GM21528 (cell line): ENCODE data around the gene GRM8.

Source experiments
- ATAC-seq: cut with Tn5 transposase; IDR thresholded peaks from one replicate; pipeline ENCODE4 v1.9.1; 2021; ENCODE audit warnings: mild to moderate bottlenecking, moderate library complexity; ENCODE audit not compliant: unreplicated experiment, low FRiP score

GRM8 gene

DNA sequence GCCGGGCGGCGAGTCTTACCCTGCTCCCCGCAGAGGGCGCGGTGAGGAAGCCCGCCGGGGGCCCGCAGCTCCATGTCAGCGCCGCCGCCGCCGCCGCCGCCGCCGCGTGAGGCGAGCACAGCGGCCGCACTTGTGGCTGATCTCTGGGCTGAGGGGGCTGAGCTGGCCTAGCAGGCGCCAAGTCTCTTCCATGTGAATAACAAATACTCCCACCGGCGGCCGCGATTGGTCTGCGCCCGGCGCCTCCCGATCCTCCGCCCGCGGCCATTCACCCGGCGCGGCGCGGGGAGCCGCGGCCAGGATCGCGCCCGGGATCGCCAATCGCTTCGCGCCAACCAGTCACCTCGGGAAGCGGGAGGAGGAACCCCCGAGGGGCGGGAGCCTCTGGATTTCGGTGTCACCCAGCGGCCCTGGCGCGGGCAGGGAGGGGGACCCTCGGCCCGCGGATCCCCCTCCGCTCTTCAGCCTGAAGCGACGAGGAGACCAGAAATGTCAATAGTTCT lies at the start of gene GRM8:
GRM8 (minus strand) TSS at position 164 of the 503 bp plus-strand sequence.
- peak; percentile 16 for ATAC-seq

DNA sequence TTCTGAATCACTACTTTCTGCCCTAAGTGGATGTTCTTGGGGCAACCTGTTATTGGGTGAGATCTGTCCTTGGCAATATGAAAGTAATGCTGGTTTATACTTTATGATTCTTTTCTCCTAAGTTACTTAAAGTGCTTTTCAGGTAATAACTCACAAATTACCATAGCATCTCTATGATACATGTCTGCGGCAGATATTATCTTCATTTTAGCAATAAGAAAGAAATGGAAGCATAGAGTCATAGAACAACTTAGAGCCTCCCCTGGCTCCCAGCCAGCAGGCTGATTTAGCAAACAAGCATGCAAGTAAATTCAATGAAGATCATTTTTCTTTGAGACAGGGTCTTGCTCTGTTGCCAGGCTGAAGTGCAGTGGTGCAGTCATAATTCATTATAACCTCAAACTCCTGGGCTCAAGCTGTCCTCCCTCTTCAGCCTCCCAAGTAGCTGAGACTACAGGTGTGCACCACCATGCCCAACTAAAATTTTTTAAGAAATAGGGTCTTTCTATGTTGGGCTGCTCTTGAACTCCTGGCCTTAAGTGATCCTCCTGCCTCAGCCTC lies 38.1 kb upstream of the GRM8 start:
- no peak for ATAC-seq

DNA sequence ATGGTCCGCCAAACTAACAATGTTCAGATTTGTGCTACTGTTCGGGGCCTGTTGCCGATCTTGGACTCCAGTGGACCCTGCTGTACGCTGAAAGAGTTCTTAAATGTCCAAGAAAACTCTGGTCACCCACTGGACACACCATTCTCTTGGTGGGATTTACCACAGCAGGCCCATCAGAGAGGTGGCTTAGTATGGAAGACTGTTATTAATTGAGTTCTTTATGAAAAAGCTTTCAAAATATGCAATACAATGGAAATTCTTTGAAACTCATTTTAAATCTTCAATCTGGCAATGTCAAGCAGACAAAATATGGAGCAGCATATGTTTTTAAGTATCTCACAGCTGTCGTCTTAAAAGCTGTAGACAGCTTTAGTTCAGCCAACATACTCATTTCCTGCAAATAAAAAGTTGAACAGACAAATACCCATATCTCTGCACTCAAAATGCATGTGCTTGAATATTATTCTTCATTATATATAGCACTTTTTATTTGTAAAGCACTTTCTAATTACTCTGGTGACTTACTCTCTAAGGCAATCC lies 37.4 kb upstream of the GRM8 start:
- ATAC-seq, result no peak

DNA sequence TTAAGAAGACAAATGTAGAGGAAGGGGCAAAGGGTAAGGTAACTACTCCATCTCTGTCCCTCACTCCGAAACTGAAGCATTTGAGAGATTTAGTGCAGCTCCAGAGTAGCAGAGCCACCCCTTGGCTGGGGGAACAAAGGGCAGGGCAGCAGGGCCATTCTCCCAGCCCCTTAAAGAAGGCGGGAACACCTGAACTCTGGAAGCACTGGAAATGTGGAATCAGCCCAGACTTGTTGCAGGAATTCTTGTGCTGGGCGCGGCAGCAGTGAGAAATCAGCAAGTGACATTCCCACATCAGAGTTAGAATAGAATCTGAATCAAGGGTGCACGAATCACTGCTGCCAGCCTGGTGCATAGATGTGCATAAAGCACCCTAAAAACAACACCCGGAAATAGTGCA lies 34.4 kb upstream of the GRM8 start:
- no peak for ATAC-seq

DNA sequence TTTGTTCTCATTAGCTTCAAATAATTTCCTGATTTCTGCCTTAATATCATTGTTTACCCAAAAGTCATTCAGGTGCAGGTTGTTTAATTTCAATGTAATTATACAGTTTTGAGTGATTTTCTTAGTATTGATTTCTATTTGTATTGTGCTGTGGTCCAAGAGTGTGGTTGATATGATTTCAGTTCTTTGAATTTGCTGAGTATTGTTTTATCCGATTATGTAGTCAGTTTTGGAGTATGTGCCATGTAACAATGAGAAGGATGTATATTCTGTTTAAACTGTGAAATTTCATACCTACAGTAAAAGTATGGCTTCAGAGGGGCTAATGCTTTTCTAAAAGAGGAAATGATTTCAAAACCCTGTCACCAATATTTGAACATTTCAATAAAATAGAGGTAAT lies 17.4 kb upstream of the GRM8 start:
- no peak for ATAC-seq

DNA sequence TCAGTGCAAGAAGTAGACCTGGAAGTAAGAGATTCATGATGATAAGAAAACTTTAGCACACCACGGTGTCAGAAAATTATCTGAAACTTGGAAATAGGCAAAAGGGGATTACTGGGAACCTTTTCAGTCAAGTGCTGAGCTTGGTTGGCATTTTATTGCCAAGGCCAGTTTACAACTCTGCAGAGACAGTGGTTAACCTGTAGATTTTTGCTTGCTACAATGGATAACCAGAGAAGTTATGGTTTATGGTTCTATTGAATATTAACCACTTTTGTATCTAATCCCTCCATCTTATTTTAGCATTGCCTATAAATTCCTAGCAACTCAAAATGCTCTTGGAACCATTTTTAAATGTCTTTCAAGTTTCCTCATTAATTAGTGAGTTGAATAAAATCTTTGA lies 13.3 kb upstream of the GRM8 start:
- ATAC-seq, result no peak

DNA sequence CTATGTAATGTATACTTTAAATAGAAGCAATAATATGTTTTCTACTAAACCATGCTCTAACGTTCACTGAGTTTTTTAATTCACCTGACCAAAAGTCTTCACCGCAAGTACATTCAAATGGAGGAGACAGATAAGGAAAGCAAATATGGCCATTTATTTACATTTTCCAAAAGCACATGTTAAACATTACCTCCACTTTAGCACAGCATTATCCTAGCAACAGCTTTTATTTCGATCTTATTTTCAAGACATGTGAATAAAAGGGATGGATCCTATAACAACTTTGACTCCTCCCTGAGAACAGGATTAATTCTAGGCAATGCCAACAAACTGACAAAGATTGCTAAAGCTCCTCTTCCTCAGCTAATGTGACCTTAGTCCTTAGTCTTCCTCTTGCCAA lies 11.5 kb upstream of the GRM8 start:
- ATAC-seq, result no peak

DNA sequence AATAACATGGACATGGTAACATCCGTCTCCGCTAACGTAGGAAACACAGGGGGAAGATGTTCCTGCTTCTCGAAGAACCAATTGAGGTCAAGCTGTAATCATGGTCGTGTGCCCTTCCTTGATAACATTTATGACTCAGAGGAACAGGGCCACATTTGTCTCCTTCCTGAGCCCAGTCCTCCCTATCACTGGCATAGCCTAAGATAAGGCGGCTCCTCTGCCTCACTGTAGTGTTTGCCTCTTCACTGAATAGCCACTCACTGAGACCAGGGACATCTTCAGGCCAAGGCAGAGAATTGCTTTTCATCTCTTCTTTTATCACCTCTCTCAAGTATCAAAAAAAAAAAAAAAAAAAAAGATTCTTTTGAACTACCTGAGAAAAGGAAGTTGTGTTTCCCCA lies 5.4 kb upstream of the GRM8 start:
- no peak for ATAC-seq

DNA sequence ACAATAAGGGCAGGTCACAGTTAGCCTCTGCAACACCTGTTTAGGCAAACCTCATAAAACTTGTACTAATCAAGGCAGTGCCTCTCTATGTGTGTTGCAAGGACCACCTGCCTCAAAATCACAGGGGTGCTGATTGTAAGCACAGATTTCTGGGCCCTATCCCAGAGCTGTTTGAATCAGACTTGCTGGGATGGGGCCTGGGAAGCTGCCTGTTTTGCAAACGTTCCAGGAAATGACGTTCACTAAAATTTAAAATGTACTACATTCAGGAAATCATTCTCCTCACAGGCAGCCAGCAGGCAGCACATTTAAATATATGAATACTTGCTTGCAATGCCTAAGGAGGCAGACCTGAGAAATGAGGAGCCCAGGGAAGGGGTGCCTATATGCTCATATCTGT lies 4.3 kb upstream of the GRM8 start:
- ATAC-seq, result no peak

DNA sequence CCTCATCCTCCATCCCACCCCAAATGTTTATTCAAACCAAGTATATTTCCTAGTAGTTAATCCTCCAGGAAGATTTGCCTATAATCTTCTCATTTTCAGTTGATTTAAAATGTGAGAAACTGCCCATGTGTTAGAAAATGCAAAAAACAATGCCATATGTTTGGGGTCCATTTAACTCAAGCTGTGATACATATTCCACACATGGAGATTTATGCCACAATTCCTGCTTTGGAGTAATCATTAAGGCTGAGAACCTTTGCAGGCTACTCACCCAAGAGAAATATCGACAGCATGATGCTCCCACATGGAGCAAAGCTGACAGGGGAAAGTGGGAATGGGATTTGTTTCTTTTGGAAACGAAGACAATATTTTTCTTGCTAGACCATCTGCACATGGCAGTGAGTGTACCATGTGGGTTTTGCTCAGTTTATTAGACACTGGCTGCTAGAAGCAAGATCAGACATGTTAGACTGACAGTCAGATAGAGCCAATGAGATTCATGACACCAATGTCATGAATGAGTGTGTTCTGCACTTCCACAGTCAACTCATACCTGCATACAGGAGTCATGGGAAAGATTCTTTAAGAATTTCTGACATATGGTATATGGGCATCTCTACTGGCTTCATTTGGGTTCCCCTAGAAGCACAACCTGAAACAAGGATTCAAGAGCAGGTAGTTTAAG lies 3.4 kb upstream of the GRM8 start:
- ATAC-seq, result no peak

DNA sequence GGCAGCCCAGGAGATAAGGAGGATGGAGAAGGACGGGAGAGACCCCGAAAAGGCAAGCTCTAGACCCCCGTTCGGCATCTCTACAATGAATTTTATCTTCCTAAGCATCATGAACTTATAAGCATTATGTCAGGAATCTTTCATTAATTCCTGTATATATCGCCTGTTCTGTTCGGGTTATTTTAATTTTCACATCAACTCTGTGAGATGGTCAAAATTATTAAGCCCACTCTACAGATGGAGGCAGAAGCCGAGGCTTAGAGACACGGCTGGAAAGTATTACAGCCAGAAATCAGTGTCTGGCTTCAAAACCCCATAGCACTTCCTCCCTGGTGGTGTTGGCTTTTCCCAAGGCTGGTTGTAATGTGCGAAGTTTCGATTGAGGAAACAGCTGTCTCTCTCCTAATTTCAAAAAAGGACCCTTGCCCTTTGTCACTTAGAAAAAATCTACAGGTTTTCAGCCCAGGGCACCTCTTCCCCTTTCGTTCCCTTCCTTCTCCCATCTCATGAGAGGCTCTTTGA lies 1.5 kb upstream of the GRM8 start:
- ATAC-seq, result no peak

DNA sequence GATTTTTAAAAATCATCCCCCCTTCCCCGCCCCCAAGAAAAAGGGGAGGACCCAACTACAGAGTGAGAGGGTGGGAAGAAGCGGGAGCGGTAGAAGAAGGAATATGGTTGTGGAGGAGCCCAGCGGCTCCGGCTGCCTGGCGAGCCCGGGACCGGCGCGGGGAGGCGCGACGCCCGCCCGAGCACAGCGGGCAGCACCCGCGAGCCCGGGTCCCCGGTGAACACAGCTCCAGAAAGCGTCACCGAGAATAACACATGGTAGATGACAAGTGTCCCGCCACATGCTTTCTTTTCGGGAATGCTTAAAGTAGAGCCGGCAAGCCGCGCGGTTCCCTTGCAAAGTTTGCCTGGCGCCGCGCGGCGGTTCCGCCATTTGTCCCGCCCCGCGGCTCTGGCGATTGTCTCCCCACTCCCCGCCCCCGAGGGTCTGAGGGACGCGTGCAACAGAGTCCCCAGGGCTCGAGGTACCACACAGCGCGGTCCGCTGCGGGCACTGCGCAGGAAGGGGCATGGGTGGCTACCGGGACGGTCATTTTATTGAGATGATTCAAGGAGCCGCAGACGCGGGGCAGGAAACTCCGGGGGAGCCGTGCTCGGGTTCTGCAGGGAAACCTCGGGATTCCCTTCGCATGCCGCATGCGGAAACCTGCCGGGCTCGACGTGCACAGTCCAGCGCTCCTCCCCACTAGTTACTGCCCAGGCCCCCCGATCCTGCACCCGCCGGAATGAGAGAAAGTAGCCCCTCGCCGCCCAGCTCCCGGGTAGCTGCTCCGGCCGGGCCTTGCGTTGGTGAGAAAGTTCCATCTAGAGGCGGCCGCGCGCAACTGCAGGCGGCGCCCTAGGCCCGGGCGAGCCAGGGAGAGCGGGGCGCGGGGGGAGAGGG lies 781 bp upstream of the GRM8 start:
- peak; percentile 89 for ATAC-seq

DNA sequence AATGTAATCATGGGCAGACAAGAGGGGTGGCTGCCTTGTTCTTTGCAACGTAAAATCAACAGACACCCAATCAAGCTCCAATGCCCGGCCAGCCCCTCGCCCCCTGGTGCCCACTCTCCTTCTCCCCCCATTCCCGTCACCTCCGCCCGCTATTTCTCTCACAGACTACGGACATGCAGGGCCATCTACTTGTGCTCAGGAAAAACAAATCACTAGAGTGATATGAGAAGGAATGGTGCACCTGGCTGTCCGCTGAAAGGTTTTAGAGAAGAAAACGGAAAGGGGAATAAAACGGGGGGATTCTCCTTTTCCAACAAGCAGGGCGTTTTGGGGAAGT lies 396 bp downstream of the GRM8 start:
- no peak for ATAC-seq

DNA sequence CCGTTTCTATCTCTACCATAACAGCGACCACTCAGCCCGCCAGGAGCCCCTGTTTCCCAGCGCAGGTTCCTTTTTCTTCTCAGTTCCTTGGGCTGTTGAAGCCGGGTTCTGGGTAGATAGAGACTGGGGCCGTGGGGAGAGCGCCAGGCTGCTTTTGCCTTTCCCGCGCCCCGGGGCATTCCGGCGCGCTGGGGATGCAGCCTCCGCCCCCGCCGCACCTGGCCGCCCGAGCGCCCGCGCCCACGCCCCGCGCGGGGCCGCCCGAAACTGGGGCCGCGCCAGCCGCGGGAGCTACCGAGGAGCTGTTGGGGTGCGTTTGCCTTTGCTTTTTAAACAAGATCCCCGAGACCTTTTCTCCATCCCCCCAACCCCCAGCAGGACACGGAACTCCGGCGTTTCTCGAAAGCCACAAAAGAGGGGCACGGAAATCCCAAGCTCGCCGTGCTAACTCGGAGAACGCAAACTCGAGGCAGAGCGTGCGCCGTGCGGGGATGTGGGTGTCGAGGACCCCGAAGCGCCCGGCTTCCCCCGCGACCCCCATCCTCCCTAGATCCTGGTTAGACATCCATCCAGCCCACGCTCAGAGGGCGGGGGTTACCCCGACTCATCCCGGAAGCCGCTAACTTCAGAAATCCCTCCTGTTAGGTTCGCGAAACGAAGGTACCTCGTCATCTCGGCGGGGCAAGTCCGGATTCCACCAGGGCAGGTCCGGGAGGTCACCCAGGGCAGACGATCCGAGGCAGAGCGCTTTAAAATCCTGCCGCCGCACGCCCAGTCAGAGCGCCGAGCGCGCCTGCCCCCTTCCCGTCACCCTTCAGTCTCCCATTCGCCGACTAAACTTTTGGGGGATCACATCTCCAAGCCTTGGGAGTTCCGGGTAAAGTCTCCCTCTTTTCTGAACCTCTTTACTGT lies 1.0 kb downstream of the GRM8 start:
- ATAC-seq, result no peak

DNA sequence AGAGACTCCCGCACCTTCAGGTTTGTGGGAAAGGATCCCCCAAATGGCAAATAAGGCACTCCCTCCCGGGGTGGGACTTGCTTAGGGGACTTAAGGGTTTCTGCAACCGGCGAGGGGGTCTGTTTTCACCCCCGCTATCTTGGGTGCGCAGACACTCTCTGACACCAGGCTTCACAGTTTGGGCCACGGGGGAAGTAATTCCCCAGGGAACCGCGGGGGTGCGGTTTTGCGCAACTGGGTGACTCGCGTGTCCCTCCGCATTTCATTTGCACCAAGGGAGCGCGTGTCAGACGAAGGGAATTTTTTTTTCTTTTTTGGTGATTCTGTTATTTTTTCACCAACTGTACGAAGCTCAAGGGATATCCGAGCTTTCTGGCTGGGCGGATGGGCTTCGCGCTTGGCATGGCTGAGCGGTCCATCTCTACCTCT lies 1.7 kb downstream of the GRM8 start:
- ATAC-seq, result no peak

DNA sequence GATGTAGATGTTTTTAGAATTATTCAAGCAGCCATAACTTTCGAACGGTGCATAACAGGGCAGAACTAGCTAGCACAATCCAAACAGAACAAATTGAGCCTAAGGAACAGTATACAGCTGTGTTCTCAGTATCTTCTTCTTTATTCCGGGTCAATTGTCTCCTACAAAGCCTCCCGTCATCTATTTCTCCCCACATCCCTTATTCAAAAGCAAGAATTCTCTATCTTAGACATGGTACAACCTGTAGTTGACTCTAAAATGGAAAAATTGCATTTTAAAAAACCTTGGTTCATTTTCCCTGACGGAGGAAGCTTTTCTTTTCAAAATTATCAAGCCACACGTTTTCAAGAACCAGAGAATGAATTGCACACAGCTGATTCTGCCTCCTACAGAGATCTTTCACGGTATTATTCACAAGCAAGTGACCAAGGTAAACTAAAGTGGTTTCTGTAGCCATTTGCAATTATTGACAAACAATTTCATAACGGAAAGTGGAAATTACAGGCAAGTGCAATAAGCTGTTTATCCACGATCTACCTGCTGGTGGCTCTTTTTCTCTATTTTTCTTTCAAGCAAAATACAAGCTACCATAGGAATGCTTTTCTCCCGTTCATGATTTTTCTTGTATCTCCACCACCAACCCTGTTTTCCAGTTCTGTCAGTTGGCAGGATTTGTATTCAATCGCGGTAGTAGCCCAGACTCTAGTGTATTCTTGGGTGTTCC lies 2.3 kb downstream of the GRM8 start:
- no peak for ATAC-seq

DNA sequence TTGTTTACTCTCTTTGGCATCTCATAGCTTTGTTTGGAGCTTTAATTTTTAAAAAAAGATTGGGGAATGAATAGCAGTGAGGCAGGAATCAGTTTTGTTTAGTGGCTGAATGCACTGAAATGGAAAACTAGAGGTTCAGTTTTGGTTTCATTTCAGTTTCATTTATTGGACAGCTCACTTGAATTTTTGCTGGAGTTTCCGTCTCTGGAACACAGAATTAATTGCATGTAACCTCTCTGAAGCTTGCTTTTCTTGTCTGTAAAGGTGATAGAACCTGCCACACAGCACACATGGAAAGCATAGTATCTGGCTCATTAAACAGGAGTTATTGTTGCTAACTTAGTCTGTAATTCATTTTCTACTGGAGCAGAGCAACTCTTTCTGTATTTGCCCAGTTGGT lies 7.1 kb downstream of the GRM8 start:
- no peak for ATAC-seq

DNA sequence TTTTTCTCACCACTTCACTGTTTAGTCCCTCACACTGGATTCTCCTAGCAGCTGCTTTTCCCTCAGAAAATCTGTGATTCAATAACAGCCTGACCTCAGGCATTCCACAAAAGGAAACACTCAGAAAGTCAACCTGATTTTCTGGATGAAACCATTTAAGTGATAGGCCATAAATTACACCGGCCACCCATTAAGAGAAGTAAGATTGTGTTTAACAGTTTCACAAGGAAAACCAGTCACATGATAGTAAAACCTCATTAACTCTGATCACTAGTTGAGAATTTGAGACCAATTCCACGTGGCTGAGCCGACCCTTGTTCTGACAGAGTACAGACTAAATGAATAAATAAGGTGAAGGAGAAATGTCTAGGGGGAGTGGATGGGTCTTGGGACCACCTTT lies 7.7 kb downstream of the GRM8 start:
- no peak for ATAC-seq

DNA sequence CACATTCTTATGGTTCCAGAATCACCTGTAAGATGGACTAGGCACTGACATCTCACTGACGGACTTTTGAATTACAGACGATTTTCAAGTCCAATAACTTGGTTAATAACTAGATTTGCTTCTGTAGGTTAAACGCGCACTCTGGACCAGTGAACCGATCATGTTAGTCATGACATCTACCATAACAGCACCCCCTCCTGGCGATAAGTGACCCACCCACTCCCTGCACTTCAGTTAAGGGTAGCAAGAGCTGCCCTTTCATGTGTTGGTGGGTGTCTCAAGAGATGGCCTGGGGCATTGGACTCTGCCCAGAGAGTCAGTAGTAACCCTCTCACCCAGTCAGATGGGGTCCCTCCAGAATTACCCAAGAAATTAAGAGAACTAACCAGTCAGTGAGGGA lies 12.9 kb downstream of the GRM8 start:
- ATAC-seq, result no peak
